Measurements from ENCODE around the gene TRIM17.

TRIM17 gene

DNA sequence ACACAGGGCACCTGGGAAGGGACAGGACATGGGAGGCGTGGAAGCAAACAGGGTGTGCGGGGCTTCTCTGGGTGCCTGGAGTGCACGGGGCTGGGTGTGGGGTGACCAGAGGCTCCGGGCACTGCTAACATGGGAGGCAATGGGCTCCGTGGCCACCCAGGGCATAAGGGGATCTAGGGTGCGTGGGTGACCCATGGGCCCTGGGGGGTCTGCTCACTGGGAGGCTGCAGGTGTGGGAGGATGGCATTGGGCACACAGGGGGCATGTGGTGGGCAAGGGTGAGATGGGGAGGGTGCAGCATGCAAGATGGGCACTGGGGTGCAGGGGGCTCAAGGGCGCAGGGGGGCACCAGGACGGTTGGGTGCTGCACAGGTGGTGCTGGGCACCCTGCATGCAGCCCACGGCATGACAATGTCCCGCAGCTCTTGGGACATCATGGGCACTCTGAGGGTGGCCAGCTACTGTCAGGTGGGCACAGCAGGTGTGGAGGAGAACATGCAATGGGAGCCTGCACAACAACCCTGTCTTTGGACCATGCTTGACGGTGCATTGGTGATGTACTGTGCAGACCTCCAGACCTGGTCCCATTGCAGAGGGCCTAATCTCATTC, 25.1 kb downstream of the TRIM17 start:
- DNase-seq (ENCODE audit: low read depth) = no peak
- TF ChIP-seq, protein P1, sequence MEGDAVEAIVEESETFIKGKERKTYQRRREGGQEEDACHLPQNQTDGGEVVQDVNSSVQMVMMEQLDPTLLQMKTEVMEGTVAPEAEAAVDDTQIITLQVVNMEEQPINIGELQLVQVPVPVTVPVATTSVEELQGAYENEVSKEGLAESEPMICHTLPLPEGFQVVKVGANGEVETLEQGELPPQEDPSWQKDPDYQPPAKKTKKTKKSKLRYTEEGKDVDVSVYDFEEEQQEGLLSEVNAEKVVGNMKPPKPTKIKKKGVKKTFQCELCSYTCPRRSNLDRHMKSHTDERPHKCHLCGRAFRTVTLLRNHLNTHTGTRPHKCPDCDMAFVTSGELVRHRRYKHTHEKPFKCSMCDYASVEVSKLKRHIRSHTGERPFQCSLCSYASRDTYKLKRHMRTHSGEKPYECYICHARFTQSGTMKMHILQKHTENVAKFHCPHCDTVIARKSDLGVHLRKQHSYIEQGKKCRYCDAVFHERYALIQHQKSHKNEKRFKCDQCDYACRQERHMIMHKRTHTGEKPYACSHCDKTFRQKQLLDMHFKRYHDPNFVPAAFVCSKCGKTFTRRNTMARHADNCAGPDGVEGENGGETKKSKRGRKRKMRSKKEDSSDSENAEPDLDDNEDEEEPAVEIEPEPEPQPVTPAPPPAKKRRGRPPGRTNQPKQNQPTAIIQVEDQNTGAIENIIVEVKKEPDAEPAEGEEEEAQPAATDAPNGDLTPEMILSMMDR (conservative IDR thresholded peaks at IDR 0.05; ENCODE audit: low read depth, low read length) = no peak
- no peak overlapping the region for H3K4me3 ChIP-seq (ENCODE audit: low read depth, low read length)

DNA sequence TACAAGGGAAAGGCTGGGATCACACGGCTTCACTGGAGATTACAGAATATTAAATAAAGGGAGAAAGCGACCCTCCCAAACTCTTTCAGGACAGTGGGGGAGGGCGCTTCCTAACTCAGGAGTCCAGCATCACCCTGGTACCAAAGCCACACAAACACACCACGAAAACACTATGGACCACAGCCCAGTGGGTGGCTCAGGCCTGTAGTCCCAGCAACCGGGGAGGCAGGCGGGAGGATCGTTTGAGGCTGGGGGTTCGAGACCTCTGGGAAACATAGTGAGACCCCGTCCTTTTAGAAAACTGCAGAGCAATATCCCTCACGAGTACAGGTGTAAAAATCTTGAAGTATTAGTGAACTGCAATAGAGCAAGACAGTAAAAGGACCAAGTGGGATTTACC, 26.0 kb downstream of the TRIM17 start:
- H3K4me3 ChIP-seq (ENCODE audit: low read depth, low read length) = no peak overlapping the region
- no peak for DNase-seq (ENCODE audit: low read depth)
- TF ChIP-seq, protein P1 (conservative IDR thresholded peaks at IDR 0.05; ENCODE audit: low read depth, low read length) = no peak

DNA sequence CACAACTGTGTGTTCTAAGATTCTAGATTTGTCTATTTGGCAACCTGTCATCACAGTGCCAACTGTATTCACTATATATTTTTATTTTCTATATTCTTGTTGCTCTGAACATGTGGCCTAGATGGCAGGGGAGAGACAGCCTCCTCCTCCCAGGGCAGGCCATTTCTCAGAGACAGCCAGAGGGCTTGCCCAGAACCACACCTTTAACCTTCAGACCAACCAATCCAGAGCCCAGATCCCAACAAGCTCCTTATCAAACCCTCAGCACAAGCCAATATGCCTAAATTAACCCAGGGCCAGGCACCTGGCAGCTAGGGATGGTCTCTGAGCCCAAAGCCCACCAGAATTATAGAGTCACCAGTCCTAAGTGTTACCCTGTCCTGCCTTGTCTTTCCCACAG, 29.3 kb downstream of the TRIM17 start:
- no peak overlapping the region for H3K4me3 ChIP-seq (ENCODE audit: low read depth, low read length)
- no peak for DNase-seq (ENCODE audit: low read depth)
- TF ChIP-seq, protein P1 (conservative IDR thresholded peaks at IDR 0.05; ENCODE audit: low read depth, low read length) = no peak

DNA sequence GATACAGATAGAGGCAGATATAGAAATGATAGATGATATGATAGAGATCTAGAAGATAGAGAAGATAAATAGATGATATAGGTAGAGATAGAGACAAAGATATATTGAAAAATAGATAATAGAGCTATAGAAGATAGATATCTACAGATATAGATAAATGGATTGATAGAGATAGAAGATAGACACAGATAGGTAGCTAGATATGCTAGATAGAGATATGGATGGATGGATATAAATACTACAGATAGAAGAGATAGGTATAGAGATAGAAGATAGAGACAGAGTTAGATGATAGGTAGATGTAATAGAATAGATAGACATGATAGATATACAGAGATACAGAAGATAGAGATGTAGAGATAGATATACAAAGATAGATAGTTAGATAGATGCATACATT, 31.4 kb downstream of the TRIM17 start:
- TF ChIP-seq, protein P1 (conservative IDR thresholded peaks at IDR 0.05; ENCODE audit: low read depth, low read length) = no peak
- DNase-seq (ENCODE audit: low read depth) = no peak
- H3K4me3 ChIP-seq (ENCODE audit: low read depth, low read length) = no peak overlapping the region

DNA sequence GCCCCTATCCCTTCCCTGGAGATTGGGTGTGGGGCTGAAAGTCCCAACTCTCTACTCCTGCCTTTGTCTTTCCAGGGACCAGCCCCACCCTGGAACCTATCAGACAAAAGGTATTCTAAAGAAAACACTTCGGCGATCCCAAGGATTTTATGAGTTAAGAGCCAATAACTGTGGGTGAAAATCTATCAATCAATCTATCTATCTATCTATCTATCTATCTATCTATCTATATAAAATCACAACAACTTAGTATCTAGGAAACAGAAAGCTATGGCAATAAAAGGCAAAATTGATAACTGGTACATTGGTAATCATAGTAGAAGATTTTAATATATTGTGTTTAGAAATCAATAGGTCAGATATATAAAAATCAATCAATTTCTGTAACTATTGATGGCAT, 32.9 kb downstream of the TRIM17 start:
- TF ChIP-seq, protein P1 (conservative IDR thresholded peaks at IDR 0.05; ENCODE audit: low read depth, low read length) = no peak
- no peak overlapping the region for H3K4me3 ChIP-seq (ENCODE audit: low read depth, low read length)
- no peak for DNase-seq (ENCODE audit: low read depth)

DNA sequence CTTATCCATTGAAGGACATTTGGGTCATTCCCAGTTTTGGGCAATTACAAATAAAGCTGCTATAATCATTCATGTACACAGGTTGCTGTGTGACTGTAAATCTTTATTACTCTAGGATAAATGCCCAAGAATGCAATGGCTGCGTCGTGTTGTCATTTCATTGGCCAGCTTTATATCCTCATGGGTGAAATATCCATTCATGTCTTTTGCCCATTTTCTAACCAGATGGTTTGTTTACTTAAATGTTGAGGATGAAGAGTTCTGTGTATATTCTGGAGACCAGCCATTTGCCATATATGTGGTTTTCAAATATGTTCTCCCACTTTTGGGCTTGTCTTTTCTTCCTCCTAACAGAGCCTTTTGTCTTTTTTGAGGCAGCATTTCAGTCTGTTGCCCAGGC, 35.3 kb downstream of the TRIM17 start:
- no peak for DNase-seq (ENCODE audit: low read depth)
- H3K4me3 ChIP-seq (ENCODE audit: low read depth, low read length) = no peak overlapping the region
- TF ChIP-seq, protein P1 (conservative IDR thresholded peaks at IDR 0.05; ENCODE audit: low read depth, low read length) = no peak

DNA sequence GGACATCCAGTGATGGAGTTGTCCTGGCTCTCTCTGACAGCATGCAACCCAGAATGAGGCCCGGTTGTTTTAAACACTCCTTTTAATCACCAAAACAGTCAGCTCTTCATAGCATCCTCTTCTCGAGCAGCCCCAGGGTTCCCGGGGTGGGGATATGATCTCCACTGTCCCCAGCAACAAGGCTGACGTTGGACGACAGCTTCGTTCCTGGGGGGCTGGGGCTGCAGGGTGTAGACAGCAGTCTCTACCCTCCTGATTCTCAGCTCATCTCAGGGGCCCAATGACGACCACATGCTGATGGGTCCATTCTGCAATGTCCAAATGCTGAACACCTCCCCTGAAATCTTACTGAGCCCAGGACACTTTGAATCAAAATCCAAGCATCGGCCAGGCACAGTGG, 37.0 kb downstream of the TRIM17 start:
- no peak overlapping the region for H3K4me3 ChIP-seq (ENCODE audit: low read depth, low read length)
- no peak for DNase-seq (ENCODE audit: low read depth)
- TF ChIP-seq, protein P1 (conservative IDR thresholded peaks at IDR 0.05; ENCODE audit: low read depth, low read length) = no peak

Measured in choroid plexus epithelial cell (primary cell).